ENCODE results near the gene PTPRN2.

- TF ChIP-seq, protein P1, sequence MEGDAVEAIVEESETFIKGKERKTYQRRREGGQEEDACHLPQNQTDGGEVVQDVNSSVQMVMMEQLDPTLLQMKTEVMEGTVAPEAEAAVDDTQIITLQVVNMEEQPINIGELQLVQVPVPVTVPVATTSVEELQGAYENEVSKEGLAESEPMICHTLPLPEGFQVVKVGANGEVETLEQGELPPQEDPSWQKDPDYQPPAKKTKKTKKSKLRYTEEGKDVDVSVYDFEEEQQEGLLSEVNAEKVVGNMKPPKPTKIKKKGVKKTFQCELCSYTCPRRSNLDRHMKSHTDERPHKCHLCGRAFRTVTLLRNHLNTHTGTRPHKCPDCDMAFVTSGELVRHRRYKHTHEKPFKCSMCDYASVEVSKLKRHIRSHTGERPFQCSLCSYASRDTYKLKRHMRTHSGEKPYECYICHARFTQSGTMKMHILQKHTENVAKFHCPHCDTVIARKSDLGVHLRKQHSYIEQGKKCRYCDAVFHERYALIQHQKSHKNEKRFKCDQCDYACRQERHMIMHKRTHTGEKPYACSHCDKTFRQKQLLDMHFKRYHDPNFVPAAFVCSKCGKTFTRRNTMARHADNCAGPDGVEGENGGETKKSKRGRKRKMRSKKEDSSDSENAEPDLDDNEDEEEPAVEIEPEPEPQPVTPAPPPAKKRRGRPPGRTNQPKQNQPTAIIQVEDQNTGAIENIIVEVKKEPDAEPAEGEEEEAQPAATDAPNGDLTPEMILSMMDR (conservative IDR thresholded peaks at IDR 0.05 in 1 of 2, IDR thresholded peaks at IDR 0.05 in 1 of 2; ENCODE audit: low read depth in 1 of 2, low read length in 2 of 2), result no peak
- no peak for TF ChIP-seq EZH2 (IDR thresholded peaks at IDR 0.05; ENCODE audit: low read length, missing control alignments)
Observed at GRCh38 chr7:157908006-157908782, 679.4 kb downstream of the PTPRN2 start.

All from fibroblast of lung (primary cell).